Measurements from ENCODE around the gene TRMT2A. TPM values are rescaled to one million over a fixed set of nuclear protein-coding genes. Genes with fewer than 3 reads are reported as not detected.

The TRMT2A gene, protein sequence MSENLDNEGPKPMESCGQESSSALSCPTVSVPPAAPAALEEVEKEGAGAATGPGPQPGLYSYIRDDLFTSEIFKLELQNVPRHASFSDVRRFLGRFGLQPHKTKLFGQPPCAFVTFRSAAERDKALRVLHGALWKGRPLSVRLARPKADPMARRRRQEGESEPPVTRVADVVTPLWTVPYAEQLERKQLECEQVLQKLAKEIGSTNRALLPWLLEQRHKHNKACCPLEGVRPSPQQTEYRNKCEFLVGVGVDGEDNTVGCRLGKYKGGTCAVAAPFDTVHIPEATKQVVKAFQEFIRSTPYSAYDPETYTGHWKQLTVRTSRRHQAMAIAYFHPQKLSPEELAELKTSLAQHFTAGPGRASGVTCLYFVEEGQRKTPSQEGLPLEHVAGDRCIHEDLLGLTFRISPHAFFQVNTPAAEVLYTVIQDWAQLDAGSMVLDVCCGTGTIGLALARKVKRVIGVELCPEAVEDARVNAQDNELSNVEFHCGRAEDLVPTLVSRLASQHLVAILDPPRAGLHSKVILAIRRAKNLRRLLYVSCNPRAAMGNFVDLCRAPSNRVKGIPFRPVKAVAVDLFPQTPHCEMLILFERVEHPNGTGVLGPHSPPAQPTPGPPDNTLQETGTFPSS
- 10 to 100 TPM; 33.0 to 62.9 (median 46.7) TPM for total RNA-seq

- TF ChIP-seq, protein P1, sequence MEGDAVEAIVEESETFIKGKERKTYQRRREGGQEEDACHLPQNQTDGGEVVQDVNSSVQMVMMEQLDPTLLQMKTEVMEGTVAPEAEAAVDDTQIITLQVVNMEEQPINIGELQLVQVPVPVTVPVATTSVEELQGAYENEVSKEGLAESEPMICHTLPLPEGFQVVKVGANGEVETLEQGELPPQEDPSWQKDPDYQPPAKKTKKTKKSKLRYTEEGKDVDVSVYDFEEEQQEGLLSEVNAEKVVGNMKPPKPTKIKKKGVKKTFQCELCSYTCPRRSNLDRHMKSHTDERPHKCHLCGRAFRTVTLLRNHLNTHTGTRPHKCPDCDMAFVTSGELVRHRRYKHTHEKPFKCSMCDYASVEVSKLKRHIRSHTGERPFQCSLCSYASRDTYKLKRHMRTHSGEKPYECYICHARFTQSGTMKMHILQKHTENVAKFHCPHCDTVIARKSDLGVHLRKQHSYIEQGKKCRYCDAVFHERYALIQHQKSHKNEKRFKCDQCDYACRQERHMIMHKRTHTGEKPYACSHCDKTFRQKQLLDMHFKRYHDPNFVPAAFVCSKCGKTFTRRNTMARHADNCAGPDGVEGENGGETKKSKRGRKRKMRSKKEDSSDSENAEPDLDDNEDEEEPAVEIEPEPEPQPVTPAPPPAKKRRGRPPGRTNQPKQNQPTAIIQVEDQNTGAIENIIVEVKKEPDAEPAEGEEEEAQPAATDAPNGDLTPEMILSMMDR (IDR thresholded peaks at IDR 0.05; ENCODE audit: low read depth), result no peak
These were observed at the start of gene TRMT2A for GRCh38 chr22:20116951-20117632. TSS of gene TRMT2A (minus strand) at chr22:20117226. CDS start at chr22:20116906, 320 bp downstream.

DNA sequence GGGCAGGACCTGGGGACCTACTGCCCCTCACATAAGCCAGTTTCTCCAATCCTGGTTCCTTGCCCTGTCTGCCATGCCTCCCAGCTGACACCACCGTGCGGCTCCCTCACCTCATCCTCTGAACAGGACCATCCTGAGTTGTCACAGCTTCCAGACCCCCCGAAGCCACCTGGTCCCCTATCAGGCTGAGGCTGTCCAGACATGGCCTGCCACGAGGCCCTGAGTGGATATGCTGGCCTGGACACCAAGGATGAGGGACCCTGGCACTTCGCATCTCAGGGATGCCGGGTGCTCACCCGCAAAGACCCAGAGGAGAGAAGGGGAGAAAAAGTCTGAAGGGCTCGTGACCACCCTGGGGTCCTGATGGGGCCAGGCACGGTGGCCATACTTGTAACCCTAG lies 49.7 kb upstream of the TRMT2A start:
- TF ChIP-seq, protein P1 (IDR thresholded peaks at IDR 0.05; ENCODE audit: low read depth), result no peak

DNA sequence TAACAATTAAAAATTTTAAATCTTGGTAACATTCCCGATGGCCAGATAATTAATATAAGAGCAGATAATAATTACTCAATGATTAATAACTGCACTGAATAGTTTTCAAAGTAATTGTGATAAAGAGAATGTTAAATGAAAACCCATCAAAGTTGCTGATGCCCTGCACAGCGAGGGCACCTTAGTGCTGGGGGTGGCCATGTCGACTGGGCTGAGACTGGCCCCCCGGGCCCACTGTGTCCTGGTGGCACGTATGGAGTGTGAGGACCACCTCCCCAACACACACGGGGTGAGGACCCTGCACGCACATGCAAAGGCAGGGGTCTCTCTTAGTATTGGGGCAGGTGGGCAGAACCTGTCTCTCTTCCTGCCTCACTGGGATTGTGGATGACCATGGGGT lies 48.9 kb upstream of the TRMT2A start:
- TF ChIP-seq, protein P1 (IDR thresholded peaks at IDR 0.05; ENCODE audit: low read depth), result no peak

- TF ChIP-seq, protein P1 (IDR thresholded peaks at IDR 0.05; ENCODE audit: low read depth), result no peak
These were observed 48.4 kb upstream of the TRMT2A start for GRCh38 chr22:20165421-20165820.

DNA sequence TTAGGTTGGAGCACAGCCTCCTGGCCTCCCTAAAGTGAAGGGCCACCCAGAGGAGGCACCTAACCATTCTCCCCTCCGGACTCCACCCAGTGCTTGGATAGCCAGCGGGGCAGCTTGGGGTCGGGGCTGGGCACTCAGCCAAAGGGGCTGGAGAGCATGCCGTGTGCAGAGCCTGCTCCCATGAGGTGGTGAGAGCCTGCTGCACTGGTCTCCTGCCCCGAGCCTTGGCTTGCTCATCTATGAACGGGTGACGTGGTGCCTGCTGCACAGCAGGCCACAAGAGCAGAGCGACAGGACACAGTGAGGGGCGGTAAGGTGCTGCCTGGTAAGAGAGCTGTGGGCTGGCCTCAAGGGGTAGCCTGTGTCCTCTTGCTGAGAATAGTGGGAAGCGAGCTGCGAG lies 47.8 kb upstream of the TRMT2A start:
- TF ChIP-seq, protein P1 (IDR thresholded peaks at IDR 0.05; ENCODE audit: low read depth), result no peak

- TF ChIP-seq, protein P1 (IDR thresholded peaks at IDR 0.05; ENCODE audit: low read depth), result no peak
These were observed 43.0 kb upstream of the TRMT2A start for GRCh38 chr22:20160041-20160440.

DNA sequence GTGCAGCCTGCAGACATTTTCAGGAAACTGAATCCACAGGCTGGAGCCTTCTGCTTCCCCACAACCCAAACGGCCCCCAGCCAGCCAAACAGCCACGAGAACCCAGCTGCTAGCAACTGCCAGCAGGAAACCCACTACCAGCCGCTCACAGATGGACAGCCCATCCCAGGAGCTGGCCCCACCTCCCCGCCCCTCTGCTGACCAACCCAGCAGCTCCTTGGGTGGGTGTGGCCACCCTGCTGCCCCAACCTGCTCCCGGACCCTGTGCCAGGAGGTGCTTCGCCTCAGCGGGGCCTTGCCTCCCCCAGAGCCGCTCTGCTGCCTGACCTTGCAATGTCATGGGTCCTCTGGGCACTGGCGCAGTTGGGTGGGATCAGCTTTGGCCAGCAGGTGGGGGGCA lies 42.0 kb upstream of the TRMT2A start:
- TF ChIP-seq, protein P1 (IDR thresholded peaks at IDR 0.05; ENCODE audit: low read depth), result no peak
